Spleen (tissue), 7 donors: Measurements from ENCODE around the gene KRT9.

Experiments
- CTCF ChIP-seq, 11 experiments: fragments of 200-600 bp in 7 of 11; fragments of 450-650 bp in 4 of 11; sonication (generic) in 4 of 11; IDR thresholded peaks in 8 of 11; conservative IDR thresholded peaks in 3 of 11; 1 replicate in 7 of 11; 2 replicates in 4 of 11; pipeline versions ENCODE4 v1.4.0 to v1.8.0; 2016 to 2021; ENCODE audit warnings: antibody characterized with exemption in 11 of 11, inconsistent platforms in 4 of 11, mild to moderate bottlenecking in 1 of 11
- POLR2A ChIP-seq, 3 donors: fragments of 450-650 bp; IDR thresholded peaks; one replicate each; pipeline ENCODE4 v1.5.1; 2017; ENCODE audit warnings: antibody characterized with exemption in 3 of 3, mild to moderate bottlenecking in 1 of 3
- POLR2AphosphoS5 ChIP-seq, 3 donors: sonication (generic); formaldehyde crosslinking; IDR thresholded peaks; one replicate each; pipeline ENCODE4 v1.5.1; 2017; ENCODE audit warnings: antibody characterized with exemption in 3 of 3
- donor health status: DM: no; HTN: no; CAD: no; lungs with moderate emphysema.
- donor health status: DM: no; HTN: no; CAD: no.
- donor health status: DM: no; HTN: no; CAD: no.

GRCh38 chr17:41530062-41531048 is 41.5 kb downstream of the KRT9 start:
- TF ChIP-seq CTCF (IDR thresholded peaks at IDR 0.05 in 8 of 11, conservative IDR thresholded peaks at IDR 0.05 in 3 of 11) = no peak
- TF ChIP-seq POLR2AphosphoS5 (IDR thresholded peaks at IDR 0.05) = no peak
- TF ChIP-seq POLR2A (IDR thresholded peaks at IDR 0.05) = no peak
